Thoracic aorta (tissue), 2 donors: ENCODE data around the gene EXD3. TPM values are rescaled to one million over a fixed set of nuclear protein-coding genes. Genes with fewer than 3 reads are reported as not detected.

Source experiments
- ATAC-seq: fragments of 150-250 bp; one replicate; pipeline ENCODE4 v1.8.0; 2017; ENCODE audit warnings: low read depth; ENCODE audit not compliant: insufficient number of reproducible peaks, low FRiP score
- DNase-seq: peaks from one replicate; pipeline ENCODE4 v3.0.0-alpha.2; 2020; ENCODE audit warnings: low spot score
- H3K27ac ChIP-seq, 2 donors: fragments of 200-600 bp; sonication (generic); 1 replicate in 1 of 2; 2 replicates in 1 of 2; pipeline ENCODE4 v1.5.1; 2016; ENCODE audit warnings: mild to moderate bottlenecking in 2 of 2, moderate library complexity in 2 of 2
- H3K27me3 ChIP-seq: fragments of 200-600 bp; sonication (generic); replicated peaks from 2 replicates; pipeline ENCODE4 v1.6.0; 2016; ENCODE audit warnings: mild to moderate bottlenecking; ENCODE audit not compliant: insufficient read depth
- H3K36me3 ChIP-seq: fragments of 200-600 bp; sonication (generic); one replicate; pipeline ENCODE4 v1.5.1; 2016
- H3K4me1 ChIP-seq, 2 donors: fragments of 200-600 bp; sonication (generic); 1 replicate in 1 of 2; 2 replicates in 1 of 2; pipeline versions ENCODE4 v1.5.1 to v1.6.0; 2016; ENCODE audit warnings: low read depth in 2 of 2, mild to moderate bottlenecking in 1 of 2; ENCODE audit not compliant: control insufficient read depth in 1 of 2
- H3K4me3 ChIP-seq: fragments of 200-600 bp; sonication (generic); 2 replicates; pipeline ENCODE4 v1.5.1; 2016; ENCODE audit warnings: mild to moderate bottlenecking
- H3K9me3 ChIP-seq: fragments of 200-600 bp; sonication (generic); 2 replicates; pipeline ENCODE4 v1.5.1; 2016
- CTCF ChIP-seq: fragments of 200-600 bp; sonication (generic); IDR thresholded peaks from one replicate; pipeline ENCODE4 v1.5.1; 2019; ENCODE audit warnings: antibody characterized with exemption
- total RNA-seq, 2 donors: library from RNA; depleted of rRNA; stranded (reverse); fragments of >200 nt; gene quantifications; one replicate each; pipeline versions ENCODE4 v1.1.0 to v1.2.3, GENCODE V29; 2016

EXD3 gene
- total RNA-seq, 2 donors from 2014 or later: 22.7 to 29.4 TPM

GRCh38 chr9:137462986-137463930 lies 40.3 kb upstream of the EXD3 start:
- no peaks in the 10 kb centered on the region for H3K27me3 ChIP-seq
- H3K27ac ChIP-seq: no peak overlapping the region
- peaks cover 5% of the 10 kb centered on the region for H3K36me3 ChIP-seq
- H3K4me3 ChIP-seq: no peak overlapping the region
- ATAC-seq (no peak), DNase-seq (no peak)
- no peaks in the 10 kb centered on the region for H3K9me3 ChIP-seq
- no peak for TF ChIP-seq CTCF
- peaks cover 4 to 6% of the 10 kb centered on the region in 2 donors for H3K4me1 ChIP-seq

- Histone ChIP-seq H3K4me3 (no peak overlapping the region), H3K36me3 (peaks cover 5% of the 10 kb centered on the region), H3K27ac (no peak overlapping the region), H3K9me3 (no peaks in the 10 kb centered on the region), H3K27me3 (no peaks in the 10 kb centered on the region), H3K4me1 (peaks cover 7 to 13% of the 10 kb centered on the region in 2 donors)
- ATAC-seq: no peak
- DNase-seq: no peak
- no peak for TF ChIP-seq CTCF
These were observed 39.5 kb upstream of the EXD3 start for GRCh38 chr9:137462396-137462985.

- no peak for DNase-seq
- peak overlapping the region; percentile 29 for H3K4me3 ChIP-seq
- no peaks in the 10 kb centered on the region for H3K9me3 ChIP-seq
- H3K4me1 ChIP-seq: peaks cover 7 to 20% of the 10 kb centered on the region in 2 donors
- no peak for ATAC-seq
- H3K36me3 ChIP-seq: peaks cover 5% of the 10 kb centered on the region
- no peak overlapping the region for H3K27ac ChIP-seq
- no peaks in the 10 kb centered on the region for H3K27me3 ChIP-seq
- no peak for TF ChIP-seq CTCF
These were observed 38.9 kb upstream of the EXD3 start for GRCh38 chr9:137461663-137462395.

- H3K9me3 ChIP-seq: no peaks in the 10 kb centered on the region
- peaks cover 8 to 25% of the 10 kb centered on the region in 2 donors for H3K4me1 ChIP-seq
- ATAC-seq: no peak
- no peaks in the 10 kb centered on the region for H3K27me3 ChIP-seq
- peaks cover 5% of the 10 kb centered on the region for H3K36me3 ChIP-seq
- DNase-seq: no peak
- H3K27ac ChIP-seq: no peak overlapping the region
- H3K4me3 ChIP-seq: no peak overlapping the region
- TF ChIP-seq CTCF: no peak
These were observed 38.3 kb upstream of the EXD3 start for GRCh38 chr9:137461316-137461662.
